ENCODE results near the gene CARD14. TPM values are rescaled to one million over a fixed set of nuclear protein-coding genes. Genes with fewer than 3 reads are reported as not detected.

The CARD14 gene
- total and polyA plus RNA-seq, 2 experiments from 2014 or later: 0.08 to 0.52 TPM

GRCh38 chr17:80233202-80233601 lies 63.4 kb downstream of the CARD14 start:
- Histone ChIP-seq H3K4me3 (no peak overlapping the region), H2AFZ (no peak overlapping the region), H3K79me2 (replicated peaks; ENCODE audit: insufficient read depth) (no peaks in the 10 kb centered on the region), H4K20me1 (replicated peaks; ENCODE audit: insufficient read depth) (no peaks in the 10 kb centered on the region), H3K9me2 (ENCODE audit: insufficient read depth) (no peaks in the 10 kb centered on the region), H3F3A (replicated peaks; ENCODE audit: low read depth) (no peaks in the 10 kb centered on the region; the same call in 1 of the 2 replicates), H3K4me1 (ENCODE audit: insufficient read depth) (no peaks in the 10 kb centered on the region), H3K4me2 (no peak overlapping the region), H3K36me3 (ENCODE audit: insufficient read depth) (peaks cover 12% of the 10 kb centered on the region), H3K27me3 (ENCODE audit: insufficient read depth) (no peaks in the 10 kb centered on the region), H3K27ac (ENCODE audit: low read depth) (no peak overlapping the region)
- H3K4me3 Mint-ChIP-seq: no peak overlapping the region
- H3K27me3 Mint-ChIP-seq (ENCODE audit: insufficient read depth, low read depth, poor library complexity): peaks cover 5% of the 10 kb centered on the region
- H3K27ac Mint-ChIP-seq: no peak overlapping the region
- DNase-seq (ENCODE audit: low spot score): no peak
- no peak for ATAC-seq
- no peaks in the 10 kb centered on the region for H3K4me1 Mint-ChIP-seq
- peaks cover 44% of the 10 kb centered on the region for H3K36me3 Mint-ChIP-seq (ENCODE audit: low read depth)
- peaks cover 18% of the 10 kb centered on the region for H3K9me3 Mint-ChIP-seq
- TF ChIP-seq STAT1 (IDR thresholded peaks at IDR 0.05; ENCODE audit: unreplicated experiment): no peak
- TF ChIP-seq NANOG (IDR thresholded peaks at IDR 0.05; ENCODE audit: borderline replicate concordance): no peak
- TF ChIP-seq ZNF331 (CRISPR knock-in tag; IDR thresholded peaks at IDR 0.05; ENCODE audit: low read depth): no peak
- no peak for TF ChIP-seq ETS1 (IDR thresholded peaks at IDR 0.05)
- no peak for TF ChIP-seq CTCF (conservative IDR thresholded peaks at IDR 0.05; ENCODE audit: low read depth in 2 of 2)
- TF ChIP-seq JUNB (IDR thresholded peaks at IDR 0.05; ENCODE audit: unreplicated experiment): no peak

DNA sequence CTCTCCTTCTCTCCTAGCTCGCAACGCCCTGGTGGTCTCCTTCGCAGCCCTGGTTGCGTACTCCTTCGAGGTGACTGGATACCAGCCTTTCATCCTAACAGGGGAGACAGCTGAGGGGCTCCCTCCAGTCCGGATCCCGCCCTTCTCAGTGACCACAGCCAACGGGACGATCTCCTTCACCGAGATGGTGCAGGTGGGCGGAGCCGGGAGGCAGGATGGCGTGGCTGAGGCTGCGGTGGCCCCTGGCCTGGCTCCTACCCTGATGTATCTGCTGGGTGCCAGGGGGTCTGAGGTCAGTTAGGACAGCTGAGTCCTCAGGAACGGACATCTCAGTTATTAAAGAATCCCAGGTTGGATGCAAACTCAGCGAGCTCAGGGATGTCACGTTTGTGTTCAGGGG lies 67.1 kb downstream of the CARD14 start:
- no peaks in the 10 kb centered on the region for H3K27me3 ChIP-seq (ENCODE audit: insufficient read depth)
- peak; percentile 48 for DNase-seq (ENCODE audit: low spot score)
- H4K20me1 ChIP-seq (replicated peaks; ENCODE audit: insufficient read depth): no peaks in the 10 kb centered on the region
- H3K9me3 Mint-ChIP-seq: peaks cover 15% of the 10 kb centered on the region
- H3K27ac Mint-ChIP-seq: no peak overlapping the region; the same call in 1 of the 2 replicates
- no peaks in the 10 kb centered on the region for H3K9me2 ChIP-seq (ENCODE audit: insufficient read depth)
- ATAC-seq: peak; percentile 83
- peaks cover 12% of the 10 kb centered on the region for H3K36me3 ChIP-seq (ENCODE audit: insufficient read depth)
- H3F3A ChIP-seq (replicated peaks; ENCODE audit: low read depth): no peaks in the 10 kb centered on the region; the same call in 1 of the 2 replicates
- no peaks in the 10 kb centered on the region for H3K4me1 ChIP-seq (ENCODE audit: insufficient read depth)
- H3K4me3 ChIP-seq: no peak overlapping the region
- H2AFZ ChIP-seq: no peak overlapping the region
- H3K4me1 Mint-ChIP-seq: no peaks in the 10 kb centered on the region; the same call in 2 of the 3 replicates
- no peak overlapping the region for H3K27ac ChIP-seq (ENCODE audit: low read depth)
- no peaks in the 10 kb centered on the region for H3K79me2 ChIP-seq (replicated peaks; ENCODE audit: insufficient read depth)
- H3K4me2 ChIP-seq: no peak overlapping the region
- TF ChIP-seq CREB1 (CRISPR knock-in tag; IDR thresholded peaks at IDR 0.05; ENCODE audit: low read depth) (no peak), POLR2AphosphoS5 (IDR thresholded peaks at IDR 0.05; ENCODE audit: low read depth) (no peak), NANOG (IDR thresholded peaks at IDR 0.05; ENCODE audit: borderline replicate concordance) (no peak), EZH2phosphoT487 (IDR thresholded peaks at IDR 0.05; ENCODE audit: unreplicated experiment) (no peak), ZNF462 (CRISPR knock-in tag; IDR thresholded peaks at IDR 0.05) (no peak), ZNF331 (CRISPR knock-in tag; IDR thresholded peaks at IDR 0.05; ENCODE audit: low read depth) (no peak)
- peaks cover 7% of the 10 kb centered on the region for H3K27me3 Mint-ChIP-seq (ENCODE audit: insufficient read depth, low read depth, poor library complexity)
- H3K36me3 Mint-ChIP-seq (ENCODE audit: low read depth): peaks cover 44% of the 10 kb centered on the region
- no peak overlapping the region for H3K4me3 Mint-ChIP-seq
